Adrenal gland (tissue), 12 donors: ENCODE results near the gene NPEPL1. TPM values are rescaled to one million over a fixed set of nuclear protein-coding genes. Genes with fewer than 3 reads are reported as not detected.
A peak's percentile ranks its signal among the peaks of the same experiment; 100 is the strongest.

Experiments used
- DNase-seq, 7 donors: peaks; one replicate each; pipeline ENCODE4 v3.0.0-alpha.2; 2019 to 2020
- H3K27ac ChIP-seq, 5 donors: fragments of 200-600 bp; sonication (generic) in 4 of 5; 1 replicate in 3 of 5; 2 replicates in 2 of 5; pipeline versions ENCODE4 v1.5.1 to v1.8.0; 2016 to 2020; ENCODE audit warnings: mild to moderate bottlenecking in 1 of 5
- H3K27me3 ChIP-seq: fragments of 200-600 bp; 2 replicates; pipeline ENCODE4 v1.8.0; 2021
- H3K36me3 ChIP-seq, 2 donors: fragments of 200-600 bp; replicated peaks in 1 of 2; 1 replicate in 1 of 2; 2 replicates in 1 of 2; pipeline versions ENCODE4 v1.5.1 to v1.8.0; 2018 to 2022
- H3K4me1 ChIP-seq, 2 donors: fragments of 200-600 bp; replicated peaks in 1 of 2; 1 replicate in 1 of 2; 2 replicates in 1 of 2; pipeline versions ENCODE4 v1.5.1 to v1.8.0; 2018 to 2021
- H3K4me3 ChIP-seq, 4 donors: fragments of 200-600 bp; sonication (generic) in 3 of 4; one replicate each; pipeline ENCODE4 v1.5.1; 2016 to 2018
- H3K9me3 ChIP-seq, 3 donors: fragments of 200-600 bp; sonication (generic) in 1 of 3; replicated peaks in 1 of 3; 1 replicate in 2 of 3; 2 replicates in 1 of 3; pipeline versions ENCODE4 v1.5.1 to v1.8.0; 2016 to 2021
- POLR2A ChIP-seq, 2 donors: fragments of 450-650 bp; IDR thresholded peaks; one replicate each; pipeline ENCODE4 v1.6.1; 2017; ENCODE audit warnings: antibody characterized with exemption in 2 of 2, mild to moderate bottlenecking in 2 of 2, moderate library complexity in 1 of 2
- WGBS, 4 donors: extraction: QIAGEN DNeasy Blood & Tissue Kit in 2 of 4; methylation state at CpG; one replicate each; pipeline versions ENCODE4 v1.1.5 to v1.1.7; 2013 to 2017; 5-methylcytosine and 5-hydroxymethylcytosine counted together
- intact Hi-C, 2 donors: fragments of 100-400 bp; cut with DNase I; formaldehyde crosslinking; loops; one replicate each; pipeline versions ENCODE4 v1.14.1 to v1.15.0; 2022 to 2023
- polyA plus RNA-seq, 3 donors: library from polyadenylated mRNA; stranded (reverse); fragments of 200-250 nt in 2 of 3; fragments of 350-450 nt in 1 of 3; fragmentation: Illumina TruSeq in 1 of 3; extraction: RNeasy Lipid Tissue Mini Kit (QIAGEN cat#74804) in 1 of 3; gene quantifications; one replicate each; pipeline ENCODE4 v1.2.3, GENCODE V29; 2013 to 2014
- total RNA-seq, 9 donors: library from RNA; depleted of rRNA in 4 of 9; stranded (reverse); fragments of >200 nt in 4 of 9; fragments of 120-200 nt in 1 of 9; fragmentation: NEBNext Ultra II Directional in 1 of 9; extraction: Animal tissue kit (Norgen Biotek cat#: 25700) in 1 of 9; gene quantifications; one replicate each; pipeline versions ENCODE4 v1.1.0 to v1.2.4, GENCODE V29; 2013 to 2023
- TF ChIP-seq, protein P1 (sequence below), 6 experiments: fragments of 450-650 bp in 4 of 6; fragments of 200-600 bp in 2 of 6; sonication (generic) in 1 of 6; IDR thresholded peaks; 1 replicate in 5 of 6; 2 replicates in 1 of 6; pipeline versions ENCODE4 v1.5.1 to v1.8.0; 2016 to 2021; ENCODE audit warnings: antibody characterized with exemption in 6 of 6, mild to moderate bottlenecking in 2 of 6, moderate library complexity in 1 of 6
- donor health status: healthy with polysubstance abuse.
- donor health status: Bipolar disorder and iron deficiency.
- donor health status: DM: yes; HTN: yes; CAD: no.
- donor health status: DM: no; HTN: no; CAD: no.
- donor health status: DM: no; HTN: no; CAD: no.
- donor health status: DM: yes; HTN: yes; CAD: no.

Gene NPEPL1
- total and polyA plus RNA-seq, 12 donors, result 9.3 to 158 (median 35.2) TPM

DNA sequence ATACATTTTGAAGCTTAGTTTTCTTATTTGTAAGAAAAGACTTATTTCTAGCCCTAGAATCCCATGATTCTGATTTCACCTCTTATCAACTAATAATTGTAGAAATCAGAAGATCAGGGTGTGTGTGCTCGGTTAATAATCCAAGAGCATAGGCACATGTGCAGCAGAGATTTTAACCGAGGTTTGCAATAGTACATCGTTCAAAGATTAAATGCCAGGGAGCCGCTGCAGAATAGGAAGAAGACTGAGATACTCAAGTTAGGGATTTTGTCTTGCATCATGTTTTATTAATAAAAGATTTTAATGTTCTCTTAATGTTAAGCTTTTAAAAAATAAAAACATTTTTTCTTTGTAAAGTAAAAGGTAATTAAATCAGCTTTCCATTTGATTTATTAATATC, 34.6 kb upstream of the NPEPL1 start:
- 48 to 60% (median 53%) methylated on average over 4 of the region's 4 CpGs for WGBS, 4 donors
- H3K36me3 ChIP-seq, result peaks cover 0 to 6% of the 10 kb centered on the region in 2 donors
- peaks cover 11 to 72% of the 10 kb centered on the region in 2 donors for H3K4me1 ChIP-seq
- TF ChIP-seq, protein P1, sequence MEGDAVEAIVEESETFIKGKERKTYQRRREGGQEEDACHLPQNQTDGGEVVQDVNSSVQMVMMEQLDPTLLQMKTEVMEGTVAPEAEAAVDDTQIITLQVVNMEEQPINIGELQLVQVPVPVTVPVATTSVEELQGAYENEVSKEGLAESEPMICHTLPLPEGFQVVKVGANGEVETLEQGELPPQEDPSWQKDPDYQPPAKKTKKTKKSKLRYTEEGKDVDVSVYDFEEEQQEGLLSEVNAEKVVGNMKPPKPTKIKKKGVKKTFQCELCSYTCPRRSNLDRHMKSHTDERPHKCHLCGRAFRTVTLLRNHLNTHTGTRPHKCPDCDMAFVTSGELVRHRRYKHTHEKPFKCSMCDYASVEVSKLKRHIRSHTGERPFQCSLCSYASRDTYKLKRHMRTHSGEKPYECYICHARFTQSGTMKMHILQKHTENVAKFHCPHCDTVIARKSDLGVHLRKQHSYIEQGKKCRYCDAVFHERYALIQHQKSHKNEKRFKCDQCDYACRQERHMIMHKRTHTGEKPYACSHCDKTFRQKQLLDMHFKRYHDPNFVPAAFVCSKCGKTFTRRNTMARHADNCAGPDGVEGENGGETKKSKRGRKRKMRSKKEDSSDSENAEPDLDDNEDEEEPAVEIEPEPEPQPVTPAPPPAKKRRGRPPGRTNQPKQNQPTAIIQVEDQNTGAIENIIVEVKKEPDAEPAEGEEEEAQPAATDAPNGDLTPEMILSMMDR (IDR thresholded peaks at IDR 0.05), result no peak
- TF ChIP-seq POLR2A (IDR thresholded peaks at IDR 0.05), result no peak
- DNase-seq, result no peak
- H3K9me3 ChIP-seq, result no peaks in the 10 kb centered on the region
- H3K4me3 ChIP-seq, result no peak overlapping the region
- no peaks in the 10 kb centered on the region for H3K27me3 ChIP-seq
- intact Hi-C loops, result no loop called here
- peak overlapping the region in 1 of 5 donors; percentile 67 for H3K27ac ChIP-seq

DNA sequence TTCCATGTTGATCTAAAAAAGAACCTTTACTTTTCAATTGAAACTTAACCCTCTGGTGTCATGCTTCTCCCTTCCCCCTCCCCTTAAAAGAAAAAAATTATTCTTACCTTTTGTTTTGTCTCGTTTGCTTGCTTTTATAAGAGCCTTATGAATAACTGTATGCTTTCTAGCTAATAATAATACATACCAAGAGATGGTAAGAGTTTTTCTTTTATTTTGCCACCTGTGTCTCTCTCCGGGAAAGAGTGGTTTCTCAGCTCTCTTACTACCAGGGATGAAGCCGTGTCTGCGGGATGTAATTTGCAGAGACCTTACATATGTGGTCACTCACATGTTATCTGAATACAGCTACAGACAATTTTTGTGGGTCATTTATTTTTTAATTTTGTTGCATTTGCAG, 33.8 kb upstream of the NPEPL1 start:
- Histone ChIP-seq H3K27ac (peak overlapping the region in 1 of 5 donors; percentile 67), H3K27me3 (no peaks in the 10 kb centered on the region), H3K4me3 (no peak overlapping the region), H3K4me1 (peaks cover 7 to 64% of the 10 kb centered on the region in 2 donors), H3K36me3 (peaks cover 0 to 6% of the 10 kb centered on the region in 2 donors), H3K9me3 (no peaks in the 10 kb centered on the region)
- intact Hi-C loops, result no loop called here
- TF ChIP-seq, protein P1 (IDR thresholded peaks at IDR 0.05), result no peak
- TF ChIP-seq POLR2A (IDR thresholded peaks at IDR 0.05), result no peak
- 75 to 84% (median 79%) methylated on average over 4 of the region's 4 CpGs for WGBS, 4 donors
- DNase-seq, result no peak

DNA sequence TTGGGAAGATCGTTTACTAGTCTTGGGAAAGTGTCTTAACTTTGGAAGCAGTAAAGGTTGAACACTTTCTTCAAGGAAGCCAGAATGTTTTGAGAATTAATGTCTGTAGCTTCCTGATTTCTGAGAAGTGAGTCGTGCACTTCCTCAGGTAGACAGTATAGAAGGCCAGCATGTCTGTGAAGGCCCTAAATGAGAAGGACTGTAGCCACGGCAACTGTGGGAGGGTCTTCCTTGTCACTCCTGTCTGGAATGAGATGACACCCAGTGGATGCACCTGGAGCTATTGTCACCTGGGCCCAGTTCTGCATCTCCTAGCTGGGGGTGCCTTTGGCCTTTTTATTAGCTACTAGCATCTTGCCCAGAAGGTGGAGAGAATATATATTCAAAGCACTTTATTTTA, 32.8 kb upstream of the NPEPL1 start:
- Histone ChIP-seq H3K27ac (peak overlapping the region in 1 of 5 donors; percentile 67), H3K36me3 (peaks cover 0 to 6% of the 10 kb centered on the region in 2 donors), H3K4me3 (no peak overlapping the region), H3K9me3 (no peaks in the 10 kb centered on the region), H3K27me3 (no peaks in the 10 kb centered on the region), H3K4me1 (peaks cover 7 to 54% of the 10 kb centered on the region in 2 donors)
- 51 to 72% (median 60%) methylated on average over 3 of the region's 3 CpGs for WGBS, 4 donors
- intact Hi-C loops, result no loop called here
- no peak for TF ChIP-seq POLR2A (IDR thresholded peaks at IDR 0.05)
- TF ChIP-seq, protein P1 (IDR thresholded peaks at IDR 0.05), result no peak
- no peak for DNase-seq

DNA sequence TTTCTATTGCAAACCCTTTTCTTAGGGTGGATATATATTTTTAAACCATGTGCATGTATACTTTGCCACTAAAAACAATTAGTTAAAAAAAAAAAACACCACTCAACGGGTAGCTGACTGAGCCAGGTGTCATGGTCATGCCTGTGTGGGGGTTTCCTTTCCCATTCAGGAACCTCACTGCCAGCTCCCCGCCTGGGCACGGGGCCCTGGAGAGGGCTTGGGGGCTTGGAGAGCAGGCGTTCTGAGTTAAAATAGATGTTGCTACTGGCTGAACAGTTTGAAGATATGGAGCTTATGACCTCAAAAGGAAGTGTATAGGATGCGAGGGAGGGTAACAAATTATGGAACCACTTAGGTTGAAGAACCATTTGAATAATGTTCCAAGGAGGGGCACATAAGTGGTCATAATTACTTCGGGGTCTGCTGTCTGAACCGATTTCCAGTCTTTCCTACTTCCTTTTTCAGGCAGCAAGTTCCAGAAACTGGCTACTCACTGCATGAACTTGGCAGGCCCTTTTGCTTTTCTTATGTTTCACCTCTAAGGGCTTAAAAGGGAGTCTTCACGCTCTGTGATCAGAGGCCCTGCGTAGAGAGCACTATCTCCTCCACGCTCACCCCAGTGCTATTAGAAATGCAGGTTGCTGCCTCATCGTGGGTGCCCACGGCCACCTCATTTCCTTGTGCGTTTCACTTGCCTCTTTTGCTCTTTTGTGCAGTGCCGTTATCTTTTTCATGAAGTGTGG, 31.6 kb upstream of the NPEPL1 start:
- peaks cover 0 to 54% of the 10 kb centered on the region in 2 donors for H3K4me1 ChIP-seq
- TF ChIP-seq, protein P1 (IDR thresholded peaks at IDR 0.05), result no peak
- TF ChIP-seq POLR2A (IDR thresholded peaks at IDR 0.05), result no peak
- 68 to 78% (median 76%) methylated on average over 14 of the region's 14 CpGs for WGBS, 4 donors
- no peak for DNase-seq
- no peaks in the 10 kb centered on the region for H3K9me3 ChIP-seq
- no peaks in the 10 kb centered on the region for H3K27me3 ChIP-seq
- no peak overlapping the region for H3K4me3 ChIP-seq
- intact Hi-C loops, result no loop called here
- peaks cover 0 to 6% of the 10 kb centered on the region in 2 donors for H3K36me3 ChIP-seq
- H3K27ac ChIP-seq, result peak overlapping the region in 2 of 5 donors; percentile 0 to 67
